SU-DHL-6 (cell line): Measurements from ENCODE around the gene SCN1A.

ENCODE experiments used
- H2AFZ ChIP-seq: fragments of 200-600 bp; sonication (generic); 2 replicates; pipeline ENCODE4 v1.6.1; 2014; ENCODE audit warnings: low read depth, mild to moderate bottlenecking, moderate library complexity, mixed read lengths, antibody characterized with exemption, low read length; ENCODE audit not compliant: severe bottlenecking
- H3F3A ChIP-seq: fragments of 200-600 bp; shearing (Covaris generic); 2 replicates; pipeline ENCODE4 v1.6.0; 2016; ENCODE audit warnings: antibody characterized with exemption, mild to moderate bottlenecking; ENCODE audit not compliant: insufficient read depth
- H3K27ac ChIP-seq: fragments of 200-600 bp; sonication (generic); 2 replicates; pipeline ENCODE4 v1.5.1; 2016; ENCODE audit warnings: low read depth, mild to moderate bottlenecking, low read length, moderate library complexity, mixed read lengths
- H3K27me3 ChIP-seq: fragments of 200-600 bp; sonication (generic), shearing (Covaris generic); 2 replicates; pipeline ENCODE4 v1.6.0; 2014; ENCODE audit warnings: mild to moderate bottlenecking, low read length
- H3K36me3 ChIP-seq: fragments of 200-600 bp; sonication (generic); 2 replicates; pipeline ENCODE4 v1.6.1; 2014; ENCODE audit warnings: mild to moderate bottlenecking, low read length, mixed read lengths
- H3K4me2 ChIP-seq: fragments of 300-600, 200-600 bp; shearing (Covaris generic), sonication (generic); 2 replicates; pipeline ENCODE4 v1.6.0; 2014; ENCODE audit warnings: low read length, low read depth, mild to moderate bottlenecking; ENCODE audit not compliant: poor library complexity, severe bottlenecking
- H3K4me3 ChIP-seq: fragments of 200-600 bp; sonication (generic); 2 replicates; pipeline ENCODE4 v1.5.1; 2014; ENCODE audit warnings: antibody characterized with exemption, low read length, mild to moderate bottlenecking, mixed read lengths; ENCODE audit not compliant: insufficient read depth, poor library complexity, severe bottlenecking
- H3K79me2 ChIP-seq: fragments of 200-600 bp; sonication (generic); 2 replicates; pipeline ENCODE4 v1.6.1; 2014; ENCODE audit warnings: mild to moderate bottlenecking, low read length, moderate library complexity; ENCODE audit not compliant: insufficient read depth
- H3K9ac ChIP-seq: fragments of 200-600 bp; sonication (generic); 2 replicates; pipeline ENCODE4 v1.7.0; 2014; ENCODE audit warnings: mild to moderate bottlenecking, low read length
- H3K9me2 ChIP-seq: fragments of 200-600 bp; sonication (generic); replicated peaks from 2 replicates; pipeline ENCODE4 v1.6.1; 2014; ENCODE audit warnings: low read length; ENCODE audit not compliant: insufficient read depth
- H3K9me3 ChIP-seq: fragments of 200-600 bp; sonication (generic); 2 replicates; pipeline ENCODE4 v1.6.1; 2014; ENCODE audit warnings: low read length, mixed read lengths; ENCODE audit not compliant: insufficient read depth
- H4K20me1 ChIP-seq: fragments of 200-600 bp; sonication (generic); 2 replicates; pipeline ENCODE4 v1.6.1; 2014; ENCODE audit warnings: low read depth, mild to moderate bottlenecking, antibody characterized with exemption, low read length, moderate library complexity, mixed read lengths
- CTCF ChIP-seq: fragments of 200-600 bp; sonication (generic); IDR thresholded peaks from one replicate; pipeline ENCODE4 v1.5.1; 2017; ENCODE audit warnings: antibody characterized with exemption, mild to moderate bottlenecking, low read length, moderate library complexity; ENCODE audit not compliant: insufficient read depth, poor library complexity, severe bottlenecking
- EZH2phosphoT487 ChIP-seq: fragments of 200-600 bp; sonication (generic), shearing (Covaris generic); conservative IDR thresholded peaks from 2 replicates; pipeline ENCODE4 v1.6.1; 2018; ENCODE audit warnings: mild to moderate bottlenecking, antibody characterized with exemption, low read length, moderate library complexity, mixed read lengths

The SCN1A gene

DNA sequence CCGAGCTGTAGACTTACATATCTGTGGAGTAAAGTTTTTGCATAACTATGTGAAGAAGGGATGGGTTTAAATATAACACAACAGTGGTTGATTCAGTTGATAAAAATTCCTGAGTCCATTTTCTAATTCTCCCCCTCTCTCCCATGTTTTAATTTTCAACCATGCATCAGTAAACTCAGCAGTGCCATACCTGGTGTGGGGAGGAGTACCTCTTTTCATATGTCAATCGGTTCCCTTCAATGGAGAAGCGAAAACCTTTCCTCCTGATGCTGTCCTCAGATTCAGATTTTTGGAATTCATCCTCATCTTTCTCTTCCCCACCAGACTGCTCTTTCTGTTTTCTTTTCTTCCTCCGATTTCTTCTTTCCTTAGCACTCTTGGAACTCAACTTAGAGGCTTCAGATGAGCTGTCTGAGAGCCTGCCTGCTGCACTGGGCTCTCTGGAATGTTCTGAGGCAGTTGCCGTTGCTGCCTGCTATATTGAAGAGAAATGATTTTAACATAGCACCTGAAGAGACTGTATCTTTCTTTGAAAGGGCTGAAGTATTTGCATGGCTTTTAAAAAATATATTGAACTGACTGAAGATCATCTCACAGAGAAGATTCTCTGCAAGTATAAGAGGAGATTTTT, 82.9 kb downstream of the SCN1A start:
- no peaks in the 10 kb centered on the region for H3K9me3 ChIP-seq
- no peak overlapping the region for H3K4me3 ChIP-seq
- no peaks in the 10 kb centered on the region for H3K27me3 ChIP-seq
- no peak for TF ChIP-seq EZH2phosphoT487
- no peak overlapping the region for H3K9ac ChIP-seq
- no peaks in the 10 kb centered on the region for H3F3A ChIP-seq
- H4K20me1 ChIP-seq = no peaks in the 10 kb centered on the region
- no peaks in the 10 kb centered on the region for H3K9me2 ChIP-seq
- no peak overlapping the region for H3K27ac ChIP-seq
- H3K4me2 ChIP-seq = no peak overlapping the region
- no peaks in the 10 kb centered on the region for H3K36me3 ChIP-seq
- no peak overlapping the region for H2AFZ ChIP-seq
- H3K79me2 ChIP-seq = no peaks in the 10 kb centered on the region

DNA sequence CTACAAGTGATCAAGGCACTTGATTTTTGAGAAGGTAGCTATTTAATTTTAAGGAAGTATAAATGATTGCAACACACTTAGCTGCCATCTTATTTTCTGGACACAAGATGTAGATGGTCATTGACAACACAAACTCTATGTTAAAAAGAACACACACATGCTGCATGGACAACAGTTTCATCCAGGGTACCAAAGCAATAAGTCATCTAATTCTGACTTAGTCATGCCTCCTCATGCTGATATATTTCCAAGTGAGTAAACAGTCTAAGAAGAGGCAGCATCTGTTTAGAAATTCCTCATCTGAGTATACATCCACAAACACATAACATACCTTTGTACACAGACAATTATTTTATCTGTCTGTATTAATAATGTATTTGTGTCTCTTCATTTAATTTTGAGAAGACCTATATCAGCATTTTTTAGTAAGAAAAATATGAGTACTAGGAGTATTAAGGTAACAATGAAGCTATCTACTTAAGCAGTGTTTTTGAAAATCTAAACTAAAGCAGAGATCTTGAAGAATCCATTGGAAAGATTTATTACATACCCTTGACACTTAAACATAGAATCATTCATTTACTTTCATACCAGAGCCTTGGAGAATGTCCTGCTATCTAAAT, 84.9 kb downstream of the SCN1A start:
- Histone ChIP-seq H3K27ac (no peak overlapping the region), H2AFZ (no peak overlapping the region), H3K9me2 (no peaks in the 10 kb centered on the region), H3K9me3 (no peaks in the 10 kb centered on the region), H3K4me2 (no peak overlapping the region), H3K27me3 (no peaks in the 10 kb centered on the region), H4K20me1 (no peaks in the 10 kb centered on the region), H3K36me3 (no peaks in the 10 kb centered on the region), H3K4me3 (no peak overlapping the region), H3F3A (no peaks in the 10 kb centered on the region), H3K79me2 (no peaks in the 10 kb centered on the region), H3K9ac (no peak overlapping the region)
- TF ChIP-seq EZH2phosphoT487 (no peak), CTCF (no peak)

- H3K27me3 ChIP-seq = no peaks in the 10 kb centered on the region
- no peaks in the 10 kb centered on the region for H3K36me3 ChIP-seq
- no peak overlapping the region for H2AFZ ChIP-seq
- H4K20me1 ChIP-seq = no peaks in the 10 kb centered on the region
- H3K9me2 ChIP-seq = no peaks in the 10 kb centered on the region
- no peak overlapping the region for H3K27ac ChIP-seq
- TF ChIP-seq EZH2phosphoT487 (no peak), CTCF (no peak)
- H3K4me3 ChIP-seq = no peak overlapping the region
- no peaks in the 10 kb centered on the region for H3F3A ChIP-seq
- no peak overlapping the region for H3K4me2 ChIP-seq
- H3K9ac ChIP-seq = no peak overlapping the region
- H3K9me3 ChIP-seq = no peaks in the 10 kb centered on the region
- H3K79me2 ChIP-seq = no peaks in the 10 kb centered on the region
Observed at GRCh38 chr2:166042356-166042755, 85.5 kb downstream of the SCN1A start.

DNA sequence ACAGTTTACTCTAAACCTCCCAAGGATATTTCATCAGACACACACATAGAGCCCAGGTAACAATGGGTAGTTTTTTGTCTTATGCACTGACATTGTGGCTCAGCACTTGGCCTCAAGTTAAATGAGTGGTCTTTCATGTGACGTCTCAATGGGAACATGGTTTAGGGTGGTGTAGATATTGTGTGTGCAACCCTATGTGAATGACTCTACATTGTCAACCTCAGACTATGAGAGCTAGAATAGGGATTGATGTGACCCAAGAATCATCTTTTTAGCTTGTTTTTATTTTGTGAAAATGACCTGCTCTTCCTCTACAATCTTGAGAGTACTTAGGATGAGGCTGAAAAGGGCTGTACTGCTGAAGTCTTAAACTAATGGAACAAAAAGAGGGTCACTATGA, 86.2 kb downstream of the SCN1A start:
- Histone ChIP-seq H3K4me2 (no peak overlapping the region), H3K79me2 (no peaks in the 10 kb centered on the region), H3K27ac (no peak overlapping the region), H2AFZ (no peak overlapping the region), H4K20me1 (no peaks in the 10 kb centered on the region), H3K9me2 (no peaks in the 10 kb centered on the region), H3K36me3 (no peaks in the 10 kb centered on the region), H3K4me3 (no peak overlapping the region), H3F3A (no peaks in the 10 kb centered on the region), H3K27me3 (no peaks in the 10 kb centered on the region), H3K9me3 (no peaks in the 10 kb centered on the region), H3K9ac (no peak overlapping the region)
- no peak for TF ChIP-seq CTCF
- no peak for TF ChIP-seq EZH2phosphoT487
